ENCODE measurements around the gene RHOT1. TPM values are rescaled to one million over a fixed set of nuclear protein-coding genes. Genes with fewer than 3 reads are reported as not detected.

RHOT1 gene
- 10 to 100 TPM; 25.5 to 27.7 TPM for total RNA-seq

GRCh38 chr17:32142038-32142856, at the start of gene RHOT1:
TSS of gene RHOT1 (plus strand) at chr17:32142502. CDS start at chr17:32142693, 191 bp downstream.

DNA sequence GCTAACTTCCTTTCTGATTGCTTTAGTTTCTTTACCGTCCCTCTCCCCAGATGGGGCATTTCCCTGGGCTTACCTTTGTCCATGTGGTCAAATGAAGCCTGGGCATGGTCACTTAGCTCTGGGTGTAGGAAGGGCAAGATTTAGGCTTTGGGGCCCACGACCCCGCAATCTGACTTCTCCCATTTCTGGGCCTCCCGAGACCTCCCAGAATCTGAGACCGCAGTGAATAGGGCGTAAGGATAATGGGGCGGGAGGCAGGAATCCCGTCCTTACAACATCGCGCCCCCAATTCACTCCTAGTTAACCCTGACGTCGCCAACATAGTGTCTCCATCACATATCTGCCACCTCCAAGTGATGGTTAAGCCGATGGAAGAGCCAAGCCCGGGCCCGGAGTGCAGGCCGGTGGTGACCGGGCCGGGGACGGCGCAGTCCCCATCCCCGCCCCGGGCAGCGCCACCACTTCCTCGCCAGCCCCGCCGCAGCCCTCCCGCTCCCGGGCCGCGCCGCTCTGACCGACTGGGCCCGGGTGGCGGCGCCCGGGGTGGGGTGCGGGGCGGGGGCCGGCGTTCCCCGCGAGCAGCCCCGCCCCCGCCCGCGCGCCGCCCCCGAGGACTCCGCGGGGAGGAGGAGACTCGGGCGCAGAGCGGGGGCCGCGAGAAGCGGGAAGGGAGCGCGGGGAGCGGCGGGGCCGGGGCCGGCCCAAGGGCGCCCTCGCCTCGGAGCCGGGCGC, 123.1 kb downstream of the RHOT1 start, which contains the start of gene RHBDL3:
TSS of gene RHBDL3 (plus strand) at position 641 of the 732 bp plus-strand sequence. CDS start 358 bp downstream, outside the sequence.

Other genes with a start within 250 kb of the RHOT1 start
- 10 to 100 TPM; 62.2 to 62.7 TPM for gene UTP6, start 240.8 kb upstream of the RHOT1 start, total RNA-seq
- 10 to 100 TPM; 49.6 to 51.3 TPM for gene SUZ12, start 205.5 kb upstream of the RHOT1 start, total RNA-seq
- 10 to 100 TPM; 33.6 to 38.4 TPM for gene LRRC37B, start 135.1 kb upstream of the RHOT1 start, total RNA-seq
- gene RHBDL3, start 123.3 kb downstream of the RHOT1 start, total RNA-seq = 1 to 10 TPM; 2.5 TPM
- 10 to 100 TPM; 30.9 to 35.7 TPM for gene C17orf75, start 199.7 kb downstream of the RHOT1 start, total RNA-seq
- 100 to 1,000 TPM; 251 to 252 TPM for gene ZNF207, start 207.7 kb downstream of the RHOT1 start, total RNA-seq